Neutrophil (primary cell): ENCODE data around the gene KLHL36.

Source experiments
- H3K27ac ChIP-seq: fragments of 200-600 bp; sonication (generic); 2 replicates; pipeline ENCODE4 v1.5.1; 2016; ENCODE audit warnings: mild to moderate bottlenecking, moderate library complexity
- H3K27me3 ChIP-seq: fragments of 200-600 bp; sonication (generic); 2 replicates; pipeline ENCODE4 v1.6.0; 2016; ENCODE audit warnings: mild to moderate bottlenecking
- H3K36me3 ChIP-seq: fragments of 200-600 bp; sonication (generic); 2 replicates; pipeline ENCODE4 v1.5.1; 2017
- H3K4me1 ChIP-seq, 2 experiments: fragments of 200-600 bp in 1 of 2; sonication (generic) in 1 of 2; 1 replicate in 1 of 2; 2 replicates in 1 of 2; pipeline versions ENCODE4 v1.5.1 to v1.6.1; 2013 to 2016; ENCODE audit warnings: low read depth in 1 of 2, low read length in 1 of 2, mild to moderate bottlenecking in 1 of 2, moderate library complexity in 1 of 2; ENCODE audit not compliant: control insufficient read depth in 1 of 2, insufficient read depth in 1 of 2
- H3K4me3 ChIP-seq, 2 experiments: fragments of 200-600 bp in 1 of 2; sonication (generic) in 1 of 2; 1 replicate in 1 of 2; 2 replicates in 1 of 2; pipeline ENCODE4 v1.5.1; 2013 to 2016; ENCODE audit warnings: low read depth in 1 of 2, low read length in 1 of 2, mild to moderate bottlenecking in 1 of 2, moderate library complexity in 1 of 2
- H3K9me3 ChIP-seq: fragments of 200-600 bp; sonication (generic); 2 replicates; pipeline ENCODE4 v1.5.1; 2016
- CTCF ChIP-seq: fragments of 200-600 bp; sonication (generic); IDR thresholded peaks from 2 replicates; pipeline ENCODE4 v1.5.1; 2016; ENCODE audit warnings: antibody characterized with exemption

KLHL36 gene

GRCh38 chr16:84710686-84711085 is 62.4 kb downstream of the KLHL36 start:
- H3K36me3 ChIP-seq = no peaks in the 10 kb centered on the region
- no peak overlapping the region for H3K27ac ChIP-seq
- H3K9me3 ChIP-seq = no peaks in the 10 kb centered on the region
- H3K4me3 ChIP-seq = no peak overlapping the region
- H3K4me1 ChIP-seq = peaks cover 20 to 21% of the 10 kb centered on the region in 2 experiments
- no peak for TF ChIP-seq CTCF
- H3K27me3 ChIP-seq = no peaks in the 10 kb centered on the region
